ENCODE data around the gene PYGO2.

PYGO2 gene

GRCh38 chr1:154969246-154969645 lies 7.7 kb upstream of the PYGO2 start:
- Histone ChIP-seq H3K4me3 (ENCODE audit: low read depth, low read length) (no peak overlapping the region), H3K4me2 (ENCODE audit: low read length) (no peak overlapping the region), H3K9me3 (ENCODE audit: control insufficient read depth, low read length) (no peaks in the 10 kb centered on the region), H3K4me1 (peaks cover 7% of the 10 kb centered on the region), H3K27ac (peak overlapping the region; percentile 19), H3K27me3 (ENCODE audit: control insufficient read depth, insufficient read depth, low read length) (no peaks in the 10 kb centered on the region), H2AFZ (no peak overlapping the region), H3K79me2 (no peaks in the 10 kb centered on the region), H3K9ac (no peak overlapping the region), H3K36me3 (ENCODE audit: control insufficient read depth, insufficient read depth, low read length) (no peaks in the 10 kb centered on the region)
- no peak for TF ChIP-seq CTCF (IDR thresholded peaks at IDR 0.05)

- Histone ChIP-seq H3K4me2 (ENCODE audit: low read length) (no peak overlapping the region), H3K4me1 (peaks cover 7% of the 10 kb centered on the region), H3K9me3 (ENCODE audit: control insufficient read depth, low read length) (no peaks in the 10 kb centered on the region), H2AFZ (no peak overlapping the region), H3K9ac (no peak overlapping the region), H3K36me3 (ENCODE audit: control insufficient read depth, insufficient read depth, low read length) (no peaks in the 10 kb centered on the region), H3K79me2 (no peaks in the 10 kb centered on the region), H3K4me3 (ENCODE audit: low read depth, low read length) (no peak overlapping the region), H3K27me3 (ENCODE audit: control insufficient read depth, insufficient read depth, low read length) (no peaks in the 10 kb centered on the region), H3K27ac (no peak overlapping the region)
- TF ChIP-seq CTCF (IDR thresholded peaks at IDR 0.05) = no peak
Measured at GRCh38 chr1:154968731-154969130, 7.1 kb upstream of the PYGO2 start.

GRCh38 chr1:154967331-154967950 lies 5.9 kb upstream of the PYGO2 start:
- TF ChIP-seq CTCF (IDR thresholded peaks at IDR 0.05) = no peak
- no peak overlapping the region for H2AFZ ChIP-seq
- H3K4me2 ChIP-seq (ENCODE audit: low read length) = no peak overlapping the region
- no peak overlapping the region for H3K9ac ChIP-seq
- H3K36me3 ChIP-seq (ENCODE audit: control insufficient read depth, insufficient read depth, low read length) = no peaks in the 10 kb centered on the region
- H3K79me2 ChIP-seq = no peaks in the 10 kb centered on the region
- H3K9me3 ChIP-seq (ENCODE audit: control insufficient read depth, low read length) = no peaks in the 10 kb centered on the region
- peaks cover 7% of the 10 kb centered on the region for H3K4me1 ChIP-seq
- H3K27me3 ChIP-seq (ENCODE audit: control insufficient read depth, insufficient read depth, low read length) = no peaks in the 10 kb centered on the region
- peak overlapping the region; percentile 11 for H3K27ac ChIP-seq
- H3K4me3 ChIP-seq (ENCODE audit: low read depth, low read length) = no peak overlapping the region

- no peaks in the 10 kb centered on the region for H3K79me2 ChIP-seq
- H3K4me3 ChIP-seq (ENCODE audit: low read depth, low read length) = no peak overlapping the region
- H3K9me3 ChIP-seq (ENCODE audit: control insufficient read depth, low read length) = no peaks in the 10 kb centered on the region
- no peak overlapping the region for H3K4me2 ChIP-seq (ENCODE audit: low read length)
- H3K36me3 ChIP-seq (ENCODE audit: control insufficient read depth, insufficient read depth, low read length) = no peaks in the 10 kb centered on the region
- H3K4me1 ChIP-seq = peaks cover under 1% of the 10 kb centered on the region
- no peak overlapping the region for H3K27ac ChIP-seq
- no peak overlapping the region for H3K9ac ChIP-seq
- no peaks in the 10 kb centered on the region for H3K27me3 ChIP-seq (ENCODE audit: control insufficient read depth, insufficient read depth, low read length)
- H2AFZ ChIP-seq = no peak overlapping the region
- TF ChIP-seq CTCF (IDR thresholded peaks at IDR 0.05) = no peak
Measured at GRCh38 chr1:154966111-154966510, 4.5 kb upstream of the PYGO2 start.

- Histone ChIP-seq H3K4me3 (ENCODE audit: low read depth, low read length) (no peak overlapping the region), H2AFZ (no peak overlapping the region), H3K9ac (no peak overlapping the region), H3K27me3 (ENCODE audit: control insufficient read depth, insufficient read depth, low read length) (no peaks in the 10 kb centered on the region), H3K27ac (no peak overlapping the region), H3K79me2 (no peaks in the 10 kb centered on the region), H3K36me3 (ENCODE audit: control insufficient read depth, insufficient read depth, low read length) (no peaks in the 10 kb centered on the region), H3K4me2 (ENCODE audit: low read length) (no peak overlapping the region), H3K9me3 (ENCODE audit: control insufficient read depth, low read length) (no peaks in the 10 kb centered on the region), H3K4me1 (peaks cover 4% of the 10 kb centered on the region)
- no peak for TF ChIP-seq CTCF (IDR thresholded peaks at IDR 0.05)
Measured at GRCh38 chr1:154964359-154964758, 2.8 kb upstream of the PYGO2 start.

Data from parathyroid adenoma (tissue), 2 donors.